CD4-positive, CD25-positive, alpha-beta regulatory T cell (primary cell): Measurements from ENCODE around the gene TFCP2. TPM values are rescaled to one million over a fixed set of nuclear protein-coding genes. Genes with fewer than 3 reads are reported as not detected.
"Not testable (repeated sequence)": the region's sequence is repeated elsewhere in the genome, so short reads cannot be mapped to it uniquely, and the experiment has no call there.

Source experiments
- ATAC-seq, 2 donors: fragments of 150-1000 bp; cut with Tn5 transposase; one replicate each; pipeline ENCODE4 v1.10.0; 2021; ENCODE audit warnings: low read depth in 2 of 2, moderate number of reproducible peaks in 2 of 2, moderate library complexity in 1 of 2
- DNase-seq, 3 donors: peaks; one replicate each; pipeline versions ENCODE4 v3.0.0 to v3.0.0-alpha.2; 2012 to 2022; ENCODE audit warnings: mixed read lengths in 1 of 3
- H3K27ac ChIP-seq: one replicate; pipeline ENCODE4 v1.7.0; 2013; ENCODE audit warnings: mild to moderate bottlenecking, low read length; ENCODE audit not compliant: insufficient read depth, poor library complexity, severe bottlenecking
- H3K27me3 ChIP-seq: one replicate; pipeline ENCODE4 v1.7.0; 2013; ENCODE audit warnings: low read length; ENCODE audit not compliant: control insufficient read depth, insufficient read depth
- H3K36me3 ChIP-seq: one replicate; pipeline ENCODE4 v1.7.0; 2013; ENCODE audit warnings: mild to moderate bottlenecking, low read length, moderate library complexity; ENCODE audit not compliant: control insufficient read depth, insufficient read depth
- H3K4me1 ChIP-seq: 2 replicates; pipeline ENCODE4 v1.7.0; 2013; ENCODE audit warnings: mild to moderate bottlenecking, low read length; ENCODE audit not compliant: insufficient read depth, control insufficient read depth, poor library complexity, severe bottlenecking
- H3K4me3 ChIP-seq: one replicate; pipeline ENCODE4 v1.7.0; 2013; ENCODE audit warnings: low read depth, mild to moderate bottlenecking, low read length, moderate library complexity
- H3K9me3 ChIP-seq, 2 experiments: 1 replicate in 1 of 2; 2 replicates in 1 of 2; pipeline ENCODE4 v1.7.0; 2013; ENCODE audit warnings: low read length in 2 of 2, mild to moderate bottlenecking in 1 of 2, moderate library complexity in 1 of 2; ENCODE audit not compliant: control insufficient read depth in 2 of 2
- H3K27ac Mint-ChIP-seq, 3 donors: one replicate each; pipeline ENCODE4 v1.8.0; 2020 to 2022; ENCODE audit warnings: mild to moderate bottlenecking in 3 of 3, mixed read lengths in 3 of 3, moderate library complexity in 2 of 3
- H3K27me3 Mint-ChIP-seq: one replicate; pipeline ENCODE4 v1.8.0; 2022; ENCODE audit warnings: mild to moderate bottlenecking, mixed read lengths
- H3K36me3 Mint-ChIP-seq: one replicate; pipeline ENCODE4 v1.8.0; 2020; ENCODE audit warnings: mixed read lengths
- H3K4me1 Mint-ChIP-seq, 4 donors: one replicate each; pipeline ENCODE4 v1.8.0; 2020 to 2022; ENCODE audit warnings: mixed read lengths in 4 of 4, mild to moderate bottlenecking in 1 of 4
- H3K4me3 Mint-ChIP-seq, 4 donors: one replicate each; pipeline ENCODE4 v1.8.0; 2020 to 2022; ENCODE audit warnings: mild to moderate bottlenecking in 4 of 4, mixed read lengths in 4 of 4, moderate library complexity in 3 of 4
- H3K9me3 Mint-ChIP-seq, 7 donors: one replicate each; pipeline ENCODE4 v1.8.0; 2020 to 2022; ENCODE audit warnings: mixed read lengths in 7 of 7, mild to moderate bottlenecking in 3 of 7, moderate library complexity in 2 of 7
- polyA plus RNA-seq, 4 donors: library from polyadenylated mRNA; unstranded; fragments of 300-500 nt; fragmentation: Illumina TruSeq; gene quantifications; one replicate each; pipeline ENCODE4 v1.2.3, GENCODE V29; 2021
- total RNA-seq: library from RNA; stranded (reverse); gene quantifications from one replicate; pipeline ENCODE4 v1.2.3, GENCODE V29; 2022

Gene TFCP2
- total and polyA plus RNA-seq, 5 donors from 2014 or later: 9.0 to 24.9 (median 12.0) TPM

DNA sequence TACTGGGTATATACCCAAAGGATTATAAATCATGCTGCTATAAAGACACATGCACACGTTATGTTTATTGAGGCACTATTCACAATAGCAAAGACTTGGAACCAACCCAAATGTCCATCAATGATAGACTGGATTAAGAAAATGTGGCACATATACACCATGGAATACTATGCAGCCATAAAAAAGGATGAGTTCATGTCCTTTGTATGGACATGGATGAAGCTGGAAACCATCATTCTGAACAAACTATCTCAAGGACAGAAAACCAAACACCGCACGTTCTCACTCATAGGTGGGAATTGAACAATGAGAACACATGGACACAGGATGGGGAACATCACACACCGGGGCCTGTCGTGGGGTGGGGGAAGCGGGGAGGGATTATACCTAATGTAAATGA lies 94.1 kb downstream of the TFCP2 start:
- not testable (repeated sequence) for H3K9me3 Mint-ChIP-seq, H3K4me3 ChIP-seq, ATAC-seq, H3K27ac Mint-ChIP-seq, H3K9me3 ChIP-seq, DNase-seq, H3K27me3 ChIP-seq, H3K27ac ChIP-seq, H3K27me3 Mint-ChIP-seq, H3K36me3 ChIP-seq
- H3K4me1 ChIP-seq: peaks cover 18% of the 10 kb centered on the region
- Mint-ChIP-seq H3K4me1 (peaks cover 25 to 63% (median 45%) of the 10 kb centered on the region in 4 donors), H3K4me3 (peak overlapping the region in 1 of 4 donors; percentile 13), H3K36me3 (peaks cover 11% of the 10 kb centered on the region)

- peaks cover 15% of the 10 kb centered on the region for H3K4me1 ChIP-seq
- not testable (repeated sequence) for H3K4me3 ChIP-seq, H3K27ac ChIP-seq, ATAC-seq, H3K9me3 Mint-ChIP-seq, H3K9me3 ChIP-seq, H3K27me3 Mint-ChIP-seq, H3K27me3 ChIP-seq, H3K36me3 ChIP-seq, DNase-seq
- Mint-ChIP-seq H3K27ac (peak overlapping the region in 1 of 3 donors; percentile 63), H3K4me3 (peak overlapping the region in 1 of 4 donors; percentile 32), H3K4me1 (peaks cover 20 to 59% (median 42%) of the 10 kb centered on the region in 4 donors), H3K36me3 (peaks cover 16% of the 10 kb centered on the region)
Observed at GRCh38 chr12:51078346-51078745, 94.6 kb downstream of the TFCP2 start.

DNA sequence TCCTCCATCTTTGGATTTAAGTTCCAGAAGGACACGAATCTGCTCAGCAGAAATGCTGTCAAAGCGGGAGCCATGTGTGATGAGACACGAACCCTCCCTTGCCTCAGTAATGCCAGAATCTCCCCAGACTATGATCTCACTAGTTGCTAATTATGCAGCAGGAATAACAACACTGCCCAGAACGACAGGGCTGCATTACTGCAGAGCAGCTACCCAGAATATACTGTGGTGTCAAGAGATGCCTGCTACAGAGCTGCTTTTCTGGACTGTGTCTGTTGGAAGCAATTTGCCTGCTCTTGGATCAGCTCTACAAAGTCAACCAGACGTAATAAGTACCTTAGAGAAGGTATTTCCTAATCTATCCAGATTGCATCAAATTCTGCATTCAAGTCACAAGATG lies 95.0 kb downstream of the TFCP2 start:
- Histone ChIP-seq H3K27ac (no peak overlapping the region), H3K9me3 (no peaks in the 10 kb centered on the region), H3K4me3 (no peak overlapping the region), H3K4me1 (peaks cover 12% of the 10 kb centered on the region), H3K27me3 (no peaks in the 10 kb centered on the region), H3K36me3 (peaks cover 9% of the 10 kb centered on the region)
- DNase-seq (no peak), ATAC-seq (no peak)
- H3K4me3 Mint-ChIP-seq: peak overlapping the region in 1 of 4 donors; percentile 32
- H3K36me3 Mint-ChIP-seq: peaks cover 16% of the 10 kb centered on the region
- H3K4me1 Mint-ChIP-seq: peaks cover 20 to 59% (median 42%) of the 10 kb centered on the region in 4 donors
- no peaks in the 10 kb centered on the region for H3K27me3 Mint-ChIP-seq
- H3K27ac Mint-ChIP-seq: peak overlapping the region in 2 of 3 donors; percentile 2 to 63
- H3K9me3 Mint-ChIP-seq: no peaks in the 10 kb centered on the region

GRCh38 chr12:51076236-51076930 lies 96.6 kb downstream of the TFCP2 start:
- DNase-seq (peak in 1 of 3 donors; percentile 26), ATAC-seq (no peak)
- peaks cover 17 to 45% (median 31%) of the 10 kb centered on the region in 4 donors for H3K4me1 Mint-ChIP-seq
- no peaks in the 10 kb centered on the region for H3K27me3 Mint-ChIP-seq
- no peak overlapping the region for H3K4me3 ChIP-seq
- H3K4me3 Mint-ChIP-seq: peak overlapping the region in 2 of 4 donors; percentile 1 to 13
- H3K36me3 Mint-ChIP-seq: peaks cover 18% of the 10 kb centered on the region
- H3K4me1 ChIP-seq: no peaks in the 10 kb centered on the region
- H3K36me3 ChIP-seq: peaks cover 21% of the 10 kb centered on the region
- no peaks in the 10 kb centered on the region for H3K9me3 Mint-ChIP-seq
- no peaks in the 10 kb centered on the region for H3K27me3 ChIP-seq
- H3K27ac ChIP-seq: no peak overlapping the region
- no peaks in the 10 kb centered on the region for H3K9me3 ChIP-seq
- peak overlapping the region in 2 of 3 donors; percentile 52 to 77 for H3K27ac Mint-ChIP-seq

DNA sequence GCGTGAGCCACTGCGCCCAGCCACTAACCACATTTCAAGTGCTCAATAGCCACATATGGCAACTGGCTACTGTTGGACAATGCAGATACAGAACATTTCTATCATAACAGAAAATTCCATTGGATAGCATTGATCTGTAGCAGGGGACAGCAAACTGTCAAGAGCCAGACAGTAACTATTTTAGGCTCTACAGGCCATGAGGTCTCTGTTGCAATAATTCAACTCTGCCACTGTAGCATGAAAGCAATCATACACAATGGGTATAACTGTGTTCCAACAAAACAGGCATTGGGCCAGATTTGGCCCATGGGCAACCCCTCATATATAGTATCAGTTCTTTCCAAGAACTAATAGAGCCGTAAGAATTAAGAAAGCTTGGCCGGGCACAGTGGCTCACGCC lies 97.5 kb downstream of the TFCP2 start:
- H3K4me1 ChIP-seq: no peaks in the 10 kb centered on the region
- Mint-ChIP-seq H3K9me3 (no peaks in the 10 kb centered on the region), H3K27me3 (no peaks in the 10 kb centered on the region), H3K4me3 (no peak overlapping the region), H3K4me1 (peaks cover 13 to 38% (median 26%) of the 10 kb centered on the region in 4 donors), H3K36me3 (peaks cover 15% of the 10 kb centered on the region), H3K27ac (no peak overlapping the region)
- no peak overlapping the region for H3K4me3 ChIP-seq
- no peaks in the 10 kb centered on the region for H3K27me3 ChIP-seq
- H3K36me3 ChIP-seq: peaks cover 26% of the 10 kb centered on the region
- ATAC-seq (no peak), DNase-seq (no peak)
- no peak overlapping the region for H3K27ac ChIP-seq
- no peaks in the 10 kb centered on the region for H3K9me3 ChIP-seq

- Mint-ChIP-seq H3K27me3 (no peaks in the 10 kb centered on the region), H3K36me3 (peaks cover 27% of the 10 kb centered on the region), H3K27ac (no peak overlapping the region), H3K4me3 (no peak overlapping the region), H3K4me1 (peaks cover 3 to 19% (median 10%) of the 10 kb centered on the region in 4 donors), H3K9me3 (no peaks in the 10 kb centered on the region)
- no peaks in the 10 kb centered on the region for H3K27me3 ChIP-seq
- H3K4me1 ChIP-seq: no peaks in the 10 kb centered on the region
- H3K27ac ChIP-seq: no peak overlapping the region
- peaks cover 45% of the 10 kb centered on the region for H3K36me3 ChIP-seq
- no peak overlapping the region for H3K4me3 ChIP-seq
- DNase-seq: no peak
- no peak for ATAC-seq
- H3K9me3 ChIP-seq: no peaks in the 10 kb centered on the region
Observed at GRCh38 chr12:51071663-51072062, 101.3 kb downstream of the TFCP2 start.

GRCh38 chr12:51070004-51070403 lies 102.9 kb downstream of the TFCP2 start:
- ATAC-seq (no peak), DNase-seq (no peak)
- Histone ChIP-seq H3K4me3 (no peak overlapping the region), H3K4me1 (no peaks in the 10 kb centered on the region), H3K27me3 (no peaks in the 10 kb centered on the region), H3K27ac (no peak overlapping the region), H3K36me3 (peaks cover 56% of the 10 kb centered on the region), H3K9me3 (no peaks in the 10 kb centered on the region)
- Mint-ChIP-seq H3K27ac (peak overlapping the region in 2 of 3 donors; percentile 22 to 69), H3K36me3 (peaks cover 27% of the 10 kb centered on the region), H3K4me3 (no peak overlapping the region), H3K9me3 (no peaks in the 10 kb centered on the region), H3K4me1 (peaks cover 0 to 4% (median 0%) of the 10 kb centered on the region in 4 donors), H3K27me3 (no peaks in the 10 kb centered on the region)

DNA sequence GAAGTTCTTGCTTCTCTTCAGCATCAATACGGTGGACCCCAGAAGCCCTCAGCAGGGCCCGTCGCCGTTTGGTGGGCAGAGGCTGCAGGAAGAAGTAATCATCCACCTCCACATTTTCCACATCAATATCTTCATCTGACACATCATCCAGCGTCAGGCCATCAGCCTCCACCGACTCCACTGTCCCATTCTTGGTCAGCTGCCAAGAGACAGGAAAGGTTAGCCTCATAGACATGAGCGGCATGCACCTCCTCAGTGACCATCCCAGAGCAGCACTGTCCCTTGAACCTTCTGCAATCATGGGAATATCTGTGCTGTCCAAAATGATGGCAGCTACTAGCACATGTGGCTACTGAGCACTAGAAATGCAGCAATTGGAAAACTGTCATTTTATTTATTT lies 105.2 kb downstream of the TFCP2 start:
- Mint-ChIP-seq H3K4me3 (no peak overlapping the region), H3K9me3 (peaks cover 0 to 3% (median 0%) of the 10 kb centered on the region in 7 donors), H3K27ac (no peak overlapping the region), H3K4me1 (peaks cover 0 to 4% (median 0%) of the 10 kb centered on the region in 4 donors), H3K36me3 (peaks cover 39% of the 10 kb centered on the region), H3K27me3 (no peaks in the 10 kb centered on the region)
- DNase-seq (no peak), ATAC-seq (no peak)
- Histone ChIP-seq H3K27ac (no peak overlapping the region), H3K36me3 (peaks cover 67% of the 10 kb centered on the region), H3K4me3 (no peak overlapping the region), H3K9me3 (no peaks in the 10 kb centered on the region), H3K4me1 (no peaks in the 10 kb centered on the region), H3K27me3 (no peaks in the 10 kb centered on the region)
